ENCODE measurements around the gene LRRC17. TPM values are rescaled to one million over a fixed set of nuclear protein-coding genes. Genes with fewer than 3 reads are reported as not detected.

LRRC17 gene
- polyA plus RNA-seq, 3 donors, result 0.04 TPM; not detected in 2

DNA sequence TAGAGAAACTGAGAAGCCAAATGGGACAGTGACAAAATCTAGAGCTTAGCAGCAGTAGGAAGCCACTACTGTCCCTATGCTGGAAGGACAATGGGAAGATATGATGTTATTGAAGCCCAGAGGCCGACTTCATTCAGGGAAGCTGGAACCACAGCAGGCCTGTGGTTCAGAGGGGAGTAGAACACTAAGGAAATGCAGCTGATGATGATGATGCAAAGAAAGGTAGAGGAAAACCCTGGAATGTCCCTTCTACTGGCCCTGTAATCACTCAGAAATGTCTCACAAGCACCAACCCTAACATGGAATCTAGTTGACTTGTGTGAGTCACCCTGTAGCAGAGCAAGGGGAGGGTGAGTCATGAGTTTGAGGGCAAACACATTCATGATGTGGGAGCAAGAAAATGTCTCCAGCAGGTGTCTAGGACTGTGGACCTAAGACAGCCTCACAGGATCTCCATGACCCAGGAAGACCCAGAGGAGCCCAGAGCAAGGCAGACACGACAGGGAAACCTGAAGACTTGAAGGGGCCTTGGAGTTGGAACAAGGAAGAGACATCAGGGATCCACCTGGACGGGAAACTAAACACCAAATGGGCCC, 37.0 kb upstream of the LRRC17 start:
- no peak overlapping the region for H2AFZ ChIP-seq (ENCODE audit: insufficient read depth, low read depth, low read length, poor library complexity, severe bottlenecking)
- H3K36me3 ChIP-seq (replicated peaks in 1 of 2; ENCODE audit: control insufficient read depth in 1 of 2, insufficient read depth in 2 of 2, low read length in 2 of 2), result no peaks in the 10 kb centered on the region
- peaks cover 2 to 5% of the 10 kb centered on the region in 2 donors for H3K4me1 ChIP-seq (ENCODE audit: control insufficient read depth in 1 of 2, insufficient read depth in 2 of 2, low read length in 2 of 2)
- intact Hi-C loops (cut with micrococcal nuclease), result no loop called here
- WGBS (ENCODE audit: insufficient coverage), result 89% methylated on average over 3 of the region's 3 CpGs
- peak overlapping the region in 2 of 7 donors; percentile 2 to 77 for H3K27ac Mint-ChIP-seq
- H3K4me2 ChIP-seq (replicated peaks; ENCODE audit: extremely low read depth, low read length, poor library complexity, severe bottlenecking), result no peak overlapping the region
- H3K36me3 Mint-ChIP-seq, result peaks cover 0 to 4% of the 10 kb centered on the region in 2 donors
- no peak overlapping the region for H3K4me3 ChIP-seq (replicated peaks in 1 of 3; ENCODE audit: low read depth in 2 of 3, low read length in 3 of 3)
- peaks cover 0 to 3% (median 0%) of the 10 kb centered on the region in 7 donors for H3K9me3 Mint-ChIP-seq
- no peaks in the 10 kb centered on the region for H4K20me1 ChIP-seq (ENCODE audit: insufficient read depth, low read length)
- H3K27ac ChIP-seq (ENCODE audit: low read depth in 1 of 2, low read length in 2 of 2), result no peak overlapping the region
- no peak overlapping the region for H3K9ac ChIP-seq (ENCODE audit: insufficient read depth, low read length, poor library complexity, severe bottlenecking)
- no peaks in the 10 kb centered on the region for H3K9me3 ChIP-seq (replicated peaks in 1 of 2; ENCODE audit: control insufficient read depth in 1 of 2, insufficient read depth in 1 of 2, low read length in 2 of 2)
- H3K4me1 Mint-ChIP-seq, result peaks cover 15% of the 10 kb centered on the region
- H3K27me3 ChIP-seq (ENCODE audit: control insufficient read depth in 2 of 2, insufficient read depth in 2 of 2, low read length in 2 of 2), result no peaks in the 10 kb centered on the region
- TF ChIP-seq, protein P1, sequence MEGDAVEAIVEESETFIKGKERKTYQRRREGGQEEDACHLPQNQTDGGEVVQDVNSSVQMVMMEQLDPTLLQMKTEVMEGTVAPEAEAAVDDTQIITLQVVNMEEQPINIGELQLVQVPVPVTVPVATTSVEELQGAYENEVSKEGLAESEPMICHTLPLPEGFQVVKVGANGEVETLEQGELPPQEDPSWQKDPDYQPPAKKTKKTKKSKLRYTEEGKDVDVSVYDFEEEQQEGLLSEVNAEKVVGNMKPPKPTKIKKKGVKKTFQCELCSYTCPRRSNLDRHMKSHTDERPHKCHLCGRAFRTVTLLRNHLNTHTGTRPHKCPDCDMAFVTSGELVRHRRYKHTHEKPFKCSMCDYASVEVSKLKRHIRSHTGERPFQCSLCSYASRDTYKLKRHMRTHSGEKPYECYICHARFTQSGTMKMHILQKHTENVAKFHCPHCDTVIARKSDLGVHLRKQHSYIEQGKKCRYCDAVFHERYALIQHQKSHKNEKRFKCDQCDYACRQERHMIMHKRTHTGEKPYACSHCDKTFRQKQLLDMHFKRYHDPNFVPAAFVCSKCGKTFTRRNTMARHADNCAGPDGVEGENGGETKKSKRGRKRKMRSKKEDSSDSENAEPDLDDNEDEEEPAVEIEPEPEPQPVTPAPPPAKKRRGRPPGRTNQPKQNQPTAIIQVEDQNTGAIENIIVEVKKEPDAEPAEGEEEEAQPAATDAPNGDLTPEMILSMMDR (IDR thresholded peaks at IDR 0.05), result no peak
- H3K27me3 Mint-ChIP-seq (ENCODE audit: low read depth in 3 of 3), result peaks cover 0 to 3% (median 2%) of the 10 kb centered on the region in 3 donors
- H3K79me2 ChIP-seq (ENCODE audit: insufficient read depth, low read length), result no peaks in the 10 kb centered on the region
- H3K4me3 Mint-ChIP-seq, result no peak overlapping the region
- peak in 2 of 3 donors; percentile 21 to 83 for DNase-seq

DNA sequence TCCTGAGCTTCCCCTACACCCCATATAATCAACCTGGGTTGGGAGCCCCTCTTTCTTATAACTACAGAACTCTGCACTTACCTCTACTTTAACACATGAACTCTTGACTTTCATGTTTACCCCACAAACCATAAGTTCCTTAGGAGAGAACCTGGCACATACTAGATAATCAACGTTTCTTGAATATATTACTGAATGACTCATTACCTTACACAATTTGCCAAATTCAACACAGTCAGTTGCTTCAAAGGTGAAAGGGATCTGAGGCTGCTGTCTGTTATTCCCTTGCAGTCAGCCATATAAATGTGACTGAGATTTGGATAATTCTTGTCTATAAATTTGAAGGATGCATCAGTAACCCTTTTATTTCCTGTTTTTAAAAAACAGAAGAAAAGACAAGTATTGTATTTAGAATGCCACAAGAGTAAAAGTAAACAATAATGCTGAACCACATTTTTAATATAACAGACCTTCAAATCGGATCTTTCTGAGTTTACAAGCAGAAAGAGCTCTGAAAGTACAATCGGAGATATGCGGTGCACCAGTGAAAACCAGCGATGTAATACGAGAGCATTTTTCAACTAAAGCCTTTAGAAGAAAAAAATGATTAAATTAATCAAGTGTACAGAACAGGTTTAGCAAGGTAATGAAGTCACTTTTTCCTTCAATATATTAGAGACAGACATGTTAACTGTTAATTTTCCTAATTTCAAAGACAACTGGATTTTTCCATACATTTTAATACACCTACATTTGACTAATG, 29.5 kb upstream of the LRRC17 start:
- Mint-ChIP-seq H3K27ac (peak overlapping the region in 1 of 7 donors; percentile 35), H3K4me3 (no peak overlapping the region), H3K27me3 (ENCODE audit: low read depth in 3 of 3) (peaks cover 2 to 3% (median 2%) of the 10 kb centered on the region in 3 donors), H3K4me1 (peaks cover 39% of the 10 kb centered on the region), H3K9me3 (peaks cover 0 to 3% (median 0%) of the 10 kb centered on the region in 7 donors), H3K36me3 (no peaks in the 10 kb centered on the region)
- Histone ChIP-seq H3K4me3 (replicated peaks in 1 of 3; ENCODE audit: low read depth in 2 of 3, low read length in 3 of 3) (no peak overlapping the region), H3K9me3 (replicated peaks in 1 of 2; ENCODE audit: control insufficient read depth in 1 of 2, insufficient read depth in 1 of 2, low read length in 2 of 2) (no peaks in the 10 kb centered on the region), H3K27me3 (ENCODE audit: control insufficient read depth in 2 of 2, insufficient read depth in 2 of 2, low read length in 2 of 2) (no peaks in the 10 kb centered on the region), H3K79me2 (ENCODE audit: insufficient read depth, low read length) (no peaks in the 10 kb centered on the region), H3K4me1 (ENCODE audit: control insufficient read depth in 1 of 2, insufficient read depth in 2 of 2, low read length in 2 of 2) (peaks cover 27 to 30% of the 10 kb centered on the region in 2 donors), H3K9ac (ENCODE audit: insufficient read depth, low read length, poor library complexity, severe bottlenecking) (no peak overlapping the region), H4K20me1 (ENCODE audit: insufficient read depth, low read length) (no peaks in the 10 kb centered on the region), H2AFZ (ENCODE audit: insufficient read depth, low read depth, low read length, poor library complexity, severe bottlenecking) (peak overlapping the region; percentile 10), H3K4me2 (replicated peaks; ENCODE audit: extremely low read depth, low read length, poor library complexity, severe bottlenecking) (no peak overlapping the region), H3K36me3 (replicated peaks in 1 of 2; ENCODE audit: control insufficient read depth in 1 of 2, insufficient read depth in 2 of 2, low read length in 2 of 2) (no peaks in the 10 kb centered on the region), H3K27ac (ENCODE audit: low read depth in 1 of 2, low read length in 2 of 2) (no peak overlapping the region)
- WGBS (ENCODE audit: insufficient coverage), result 100% methylated on average over 1 of the region's 6 CpGs
- peak in 2 of 3 donors; percentile 35 to 39 for DNase-seq
- TF ChIP-seq, protein P1 (IDR thresholded peaks at IDR 0.05), result no peak
- intact Hi-C loops (cut with micrococcal nuclease), result no loop called here

Data from CD14-positive monocyte (primary cell).